ENCODE data around the gene ADGRD1.

Gene ADGRD1

DNA sequence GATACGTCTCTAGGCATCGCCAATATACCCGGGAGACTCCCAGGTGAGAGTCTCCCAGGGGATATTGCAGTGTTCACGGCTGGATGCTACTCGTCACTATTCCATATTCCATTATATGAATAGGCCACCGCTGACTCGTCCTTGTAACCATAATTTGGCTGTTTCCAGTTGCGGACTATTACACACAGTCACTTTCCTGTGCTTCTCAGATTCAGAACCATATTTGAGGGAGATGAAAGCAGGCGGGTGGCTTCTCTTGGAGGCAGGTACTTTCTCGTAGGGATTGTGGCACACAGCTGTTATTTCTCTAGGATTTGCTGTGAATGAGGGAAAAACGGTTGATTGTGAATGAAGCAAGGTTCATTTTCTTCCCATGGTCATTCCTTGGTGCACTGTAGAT is 73.0 kb downstream of the ADGRD1 start:
- no peak for DNase-seq

DNA sequence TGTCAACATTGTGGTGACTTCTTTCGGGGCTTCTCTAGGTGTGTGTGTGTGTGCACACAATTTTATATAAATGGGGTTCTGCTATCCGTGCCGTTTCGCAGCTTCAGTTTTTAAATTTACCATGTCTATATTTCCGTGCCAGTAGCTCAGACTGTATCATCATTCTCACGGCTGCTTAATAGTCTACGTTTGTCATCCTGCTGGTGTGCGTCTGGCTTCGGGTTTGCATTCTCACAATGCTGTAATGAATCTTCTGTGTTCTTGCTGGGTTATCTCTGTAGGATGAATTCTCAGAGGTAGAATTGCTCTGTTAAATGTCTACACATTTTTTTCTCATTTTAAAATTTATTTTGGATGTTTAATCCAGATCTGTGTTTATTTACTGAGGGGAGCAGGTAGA is 73.6 kb downstream of the ADGRD1 start:
- DNase-seq = no peak

DNA sequence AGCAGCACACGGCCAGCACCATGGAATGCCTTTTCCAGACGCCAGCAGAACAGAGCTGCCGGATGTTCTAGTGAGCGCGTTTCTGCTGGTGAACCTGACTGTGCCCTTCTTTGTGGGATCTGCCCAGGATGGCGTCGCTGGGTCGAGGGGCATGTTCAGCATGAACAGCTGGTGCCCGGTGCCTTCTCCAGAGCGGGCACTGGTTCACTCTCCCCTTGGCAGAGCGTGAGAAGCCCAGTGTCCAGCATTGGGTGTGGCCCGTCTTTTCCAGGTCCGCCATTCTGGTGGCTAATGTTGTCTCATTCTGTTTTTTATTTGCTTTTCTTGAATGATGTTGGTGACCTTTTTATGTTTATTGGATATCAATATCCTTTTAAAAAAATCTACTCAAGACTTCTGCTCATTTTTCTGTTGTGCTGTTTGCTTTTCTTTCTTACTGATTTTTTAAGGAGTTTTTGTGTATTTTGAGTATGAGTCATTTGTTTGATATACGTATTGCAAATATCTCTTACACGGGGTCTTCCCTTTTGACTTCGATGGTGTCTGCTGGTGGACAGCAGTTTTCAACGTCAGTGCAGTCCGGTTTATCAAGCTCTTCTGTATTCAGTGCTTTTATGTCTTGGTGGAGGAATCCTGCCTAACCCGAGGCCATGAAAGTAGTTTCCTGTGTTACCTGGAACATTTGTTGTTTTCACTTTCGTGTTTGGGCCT is 74.3 kb downstream of the ADGRD1 start:
- no peak for DNase-seq

DNA sequence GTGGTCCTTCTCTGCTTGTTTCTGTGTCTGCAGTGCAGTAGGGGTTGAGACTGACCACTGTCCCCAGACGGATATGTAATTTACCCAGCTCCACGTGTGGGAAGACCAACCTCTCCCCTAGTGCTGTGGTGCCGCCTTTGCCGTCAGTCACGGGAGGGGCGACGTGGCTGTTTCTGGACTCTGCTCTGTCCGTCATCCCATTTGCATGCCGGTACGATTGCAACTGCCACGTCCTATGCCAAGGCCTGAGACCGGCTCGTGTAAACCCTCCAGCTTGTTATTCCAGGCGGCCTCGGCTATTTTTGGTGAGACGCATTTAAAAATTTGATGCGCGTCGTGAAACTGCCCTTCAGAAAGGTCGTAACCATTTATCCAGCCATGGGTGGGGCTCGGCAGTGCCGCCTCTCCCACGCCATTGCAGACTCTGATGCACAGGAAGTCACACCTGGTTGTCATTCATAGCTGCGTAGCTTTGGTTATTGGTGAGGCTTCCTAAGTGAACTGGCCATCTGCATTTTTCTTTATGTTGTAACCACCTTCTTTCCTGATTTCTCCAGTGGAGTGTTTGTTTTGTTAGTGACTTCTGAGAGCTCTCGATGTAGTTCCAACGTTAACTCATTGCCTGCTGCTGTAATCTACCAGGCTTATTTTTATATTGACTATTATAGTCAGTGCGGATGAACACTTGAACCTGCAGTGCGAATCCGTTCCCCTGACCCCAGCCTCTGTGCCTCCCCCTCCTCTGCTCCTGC is 75.1 kb downstream of the ADGRD1 start:
- DNase-seq = no peak

DNA sequence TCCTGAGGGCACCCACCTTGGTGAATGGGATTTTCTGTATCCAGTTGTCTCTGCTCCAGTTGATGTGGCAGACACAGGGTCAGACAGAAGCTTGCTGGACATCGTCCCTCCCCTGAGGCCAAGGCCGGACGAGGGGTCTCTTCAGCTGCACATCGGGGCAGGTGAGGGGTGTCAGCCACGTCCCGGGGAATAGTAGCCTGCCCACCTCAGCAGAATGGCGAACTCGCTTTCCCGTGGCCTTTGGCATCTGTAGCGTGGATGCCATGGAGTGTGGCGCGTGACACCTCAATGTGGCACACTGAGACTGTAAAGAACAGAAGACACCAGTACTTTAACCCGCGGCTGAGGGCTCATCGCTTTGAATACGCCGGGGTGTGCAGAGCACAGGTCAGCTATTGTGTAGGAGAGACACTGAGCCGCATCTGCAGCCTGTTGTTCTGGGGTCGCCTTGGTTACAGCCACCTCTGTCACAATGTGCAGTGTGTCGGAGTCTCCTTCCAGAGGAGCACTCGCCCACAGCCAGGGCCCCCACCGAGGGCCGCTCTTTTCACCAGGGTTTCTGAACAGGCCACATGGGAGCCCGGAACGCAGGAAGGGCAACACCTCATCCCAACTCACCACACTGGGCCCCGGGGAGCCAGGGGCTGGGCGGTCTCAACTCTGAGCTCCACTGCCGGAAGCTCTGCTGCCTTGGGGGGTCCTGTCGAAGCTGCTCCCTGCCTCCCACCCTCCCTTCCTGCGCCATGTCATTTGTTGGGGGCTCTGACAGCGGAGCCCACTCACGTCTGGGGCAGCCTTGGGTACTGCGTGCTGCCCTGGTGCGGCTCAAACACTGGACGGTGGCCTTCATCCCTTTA is 77.0 kb downstream of the ADGRD1 start:
- no peak for DNase-seq

DNA sequence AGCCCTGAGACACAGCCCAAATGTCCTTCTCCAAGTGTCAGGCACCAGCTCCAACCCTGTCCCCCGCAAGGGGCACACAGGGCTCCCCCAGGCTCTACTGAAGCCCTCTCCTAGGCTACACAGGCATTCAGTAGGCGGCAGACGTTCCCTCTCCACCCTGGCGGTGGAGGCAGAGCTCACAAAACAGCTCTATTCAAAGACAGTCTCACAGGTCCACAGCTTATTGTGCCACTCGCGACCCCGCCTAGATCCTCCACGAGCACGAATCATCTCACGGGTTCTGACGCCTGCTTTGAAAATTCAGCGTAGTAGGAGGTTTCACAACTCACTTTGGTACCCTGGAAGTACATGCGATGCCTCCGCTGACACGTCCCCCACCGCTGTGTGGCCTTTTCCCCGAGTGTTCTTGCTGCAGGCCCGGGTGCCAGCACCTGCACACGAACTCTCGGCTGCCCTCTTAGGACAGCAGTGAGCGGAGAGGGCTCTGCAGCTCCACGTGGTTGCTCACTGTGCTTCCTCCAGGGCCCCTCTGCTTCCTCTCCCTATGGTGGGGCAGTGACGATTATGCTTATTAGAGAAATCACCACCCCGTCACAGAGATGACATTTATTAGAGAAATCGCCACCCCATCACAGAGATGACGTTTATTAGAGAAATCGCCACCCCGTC is 78.5 kb downstream of the ADGRD1 start:
- DNase-seq = no peak

DNA sequence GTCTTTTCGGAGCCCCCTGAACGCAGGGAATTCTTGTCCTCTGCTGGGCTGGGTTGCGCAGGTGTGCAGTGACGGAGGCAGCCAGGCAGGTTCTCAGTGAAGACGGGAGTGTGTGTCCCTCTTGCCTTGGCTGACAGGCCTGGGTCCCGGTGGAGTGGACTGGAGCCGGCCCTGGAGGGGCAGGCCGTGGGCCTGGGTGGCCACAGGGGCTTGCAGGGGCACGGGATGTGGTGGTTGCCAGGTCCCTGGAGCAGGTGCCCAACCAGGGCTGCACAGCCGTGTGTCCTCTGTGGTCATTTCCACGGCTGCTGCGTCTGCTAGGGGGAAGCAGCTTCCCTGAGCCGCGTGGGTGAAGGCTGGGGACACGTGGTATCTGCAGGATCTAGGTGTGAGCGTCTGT is 79.8 kb downstream of the ADGRD1 start:
- DNase-seq = no peak

DNA sequence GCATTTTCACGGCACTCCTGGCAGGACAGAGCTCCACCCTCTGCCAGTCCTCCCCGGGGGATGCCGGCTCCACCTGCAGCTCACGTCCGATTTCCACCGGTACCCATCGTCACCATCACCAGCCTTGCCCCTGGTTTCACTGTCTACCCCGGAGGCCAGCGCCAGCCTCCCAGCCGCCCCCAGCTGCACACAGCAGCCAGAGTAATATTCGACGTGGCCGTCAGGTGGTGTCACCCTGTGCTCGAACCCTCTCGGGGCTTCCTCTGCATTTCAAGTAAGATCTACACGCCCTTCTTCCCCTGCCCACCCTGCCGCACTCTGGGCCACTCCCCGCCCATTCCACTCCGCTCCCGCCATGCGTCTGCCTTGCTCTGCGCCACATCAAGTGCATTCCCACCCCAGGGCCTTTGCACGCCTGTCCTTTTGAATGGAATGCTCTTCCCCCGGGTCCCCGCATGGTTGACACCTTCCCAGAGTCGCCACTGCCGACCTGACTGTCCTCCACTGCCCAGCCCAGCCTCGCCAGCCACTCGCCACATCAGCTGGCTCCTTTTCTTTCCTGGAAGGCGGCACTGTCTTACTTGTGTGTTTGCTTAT is 80.3 kb downstream of the ADGRD1 start:
- no peak for DNase-seq

DNA sequence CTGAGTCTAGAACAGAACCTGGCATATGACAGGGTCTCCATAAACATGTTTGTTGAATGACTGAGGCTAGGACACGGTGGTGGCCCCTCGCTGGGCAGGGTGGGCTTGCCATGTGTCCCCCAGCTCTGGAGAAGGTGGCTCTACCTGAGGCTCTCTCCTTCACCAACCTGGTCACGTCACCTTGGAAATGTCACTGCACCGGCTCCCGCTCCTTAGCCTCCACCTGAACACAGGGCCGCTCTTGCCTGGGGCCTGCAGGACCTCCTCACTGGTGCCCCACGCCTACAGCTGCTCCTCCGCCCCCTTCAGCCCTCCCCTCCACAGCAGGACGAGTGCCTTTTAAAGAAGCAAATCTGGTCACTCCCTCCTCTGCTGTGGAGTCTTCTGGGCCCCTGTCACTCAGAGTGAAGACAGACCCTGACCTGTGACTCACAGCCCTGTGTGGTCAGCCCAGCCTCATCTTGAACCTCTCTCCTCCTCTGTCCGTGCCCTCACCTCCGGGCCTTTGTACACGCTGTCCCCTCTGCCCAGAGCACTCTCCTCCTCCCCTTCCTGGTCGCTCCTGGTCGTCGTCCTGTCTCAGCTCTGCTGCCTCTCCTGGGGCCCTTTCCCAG is 81.0 kb downstream of the ADGRD1 start:
- no peak for DNase-seq

DNA sequence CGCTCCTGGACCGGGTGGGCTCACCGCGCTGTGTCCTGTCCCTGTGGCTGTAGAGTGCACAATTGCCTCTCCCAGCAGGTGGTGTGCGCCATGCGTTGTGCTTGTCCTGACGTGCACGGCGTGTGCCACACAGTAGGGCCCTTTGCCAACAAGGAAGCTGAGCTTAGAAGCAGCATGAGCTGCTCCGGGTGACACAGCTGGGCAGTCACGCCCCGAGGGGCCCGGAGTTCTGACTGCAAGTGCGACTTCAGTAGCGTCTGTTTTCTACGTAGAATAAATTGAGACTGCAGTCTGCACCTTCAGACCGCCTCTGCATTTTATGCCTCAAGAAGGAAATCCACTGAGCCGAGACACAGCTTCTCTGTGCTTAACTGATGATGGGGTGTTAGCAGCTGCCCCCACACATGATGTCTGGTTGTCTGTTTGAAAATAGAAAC is 81.6 kb downstream of the ADGRD1 start:
- DNase-seq = no peak

DNA sequence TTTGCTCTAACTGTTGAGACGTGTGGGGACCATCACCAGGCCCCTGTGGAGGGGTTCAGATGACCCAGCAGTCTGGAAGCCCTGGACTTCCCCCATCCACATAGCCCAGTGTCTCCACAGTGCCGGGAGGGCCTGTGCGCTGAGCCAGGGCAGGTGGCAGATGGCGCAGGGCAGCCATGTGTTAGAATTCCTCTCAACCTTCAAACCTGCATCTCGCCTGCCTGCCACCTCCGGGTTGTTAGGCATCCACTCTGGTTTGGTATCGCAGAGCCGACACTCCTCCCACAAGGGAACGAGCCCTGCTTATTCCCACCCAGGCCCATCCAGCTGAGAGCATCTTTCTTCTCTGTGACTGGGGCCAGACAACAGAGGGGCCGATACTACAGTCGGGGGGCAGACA is 84.5 kb downstream of the ADGRD1 start:
- DNase-seq = no peak

DNA sequence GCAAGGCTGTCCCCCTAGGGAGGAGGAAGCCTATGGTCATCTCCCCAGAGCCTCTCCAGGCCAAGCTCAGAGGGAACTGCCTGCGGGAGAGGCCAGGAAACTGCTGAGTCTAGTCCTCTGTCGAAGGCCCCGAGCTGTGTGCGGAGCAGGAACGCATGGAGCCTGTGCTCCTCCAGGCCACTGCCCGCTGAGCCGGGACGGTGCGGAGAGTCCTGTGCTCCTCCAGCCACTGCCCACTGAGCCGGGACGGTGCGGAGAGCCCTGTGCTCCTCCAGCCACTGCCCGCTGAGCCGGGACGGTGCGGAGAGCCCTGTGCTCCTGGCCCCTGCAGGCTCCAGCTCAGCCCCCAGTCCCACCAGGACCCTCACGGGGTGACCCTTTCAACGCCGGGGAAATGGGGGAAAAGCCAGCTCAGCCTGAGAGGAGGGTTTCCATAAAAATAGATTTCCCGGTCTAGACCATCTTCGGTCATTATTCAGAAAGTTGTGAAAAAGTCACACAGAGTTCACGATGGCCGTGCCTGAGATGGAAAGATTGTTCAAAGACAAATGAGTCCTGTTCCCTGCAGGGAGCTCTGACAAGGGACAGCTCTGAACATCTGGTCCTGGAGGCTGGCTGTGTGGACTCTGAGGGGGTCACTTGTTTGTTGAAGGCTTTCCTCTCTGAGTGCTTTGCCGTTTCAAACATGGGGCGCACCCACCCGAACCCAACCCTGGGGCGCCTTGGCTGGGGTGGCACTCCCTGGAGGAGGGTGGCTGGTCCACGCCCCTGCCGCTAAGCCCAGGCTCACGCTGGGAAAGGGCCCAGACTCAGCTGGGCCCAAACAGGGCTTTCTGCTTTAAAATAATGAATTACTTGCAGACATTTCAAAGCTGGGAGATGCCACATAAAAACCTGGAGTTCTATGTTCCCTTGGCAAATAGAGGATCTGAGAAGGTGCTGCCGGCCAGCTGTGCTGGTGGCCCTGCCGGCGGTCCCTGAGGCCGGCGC is 85.5 kb downstream of the ADGRD1 start:
- no peak for DNase-seq

DNA sequence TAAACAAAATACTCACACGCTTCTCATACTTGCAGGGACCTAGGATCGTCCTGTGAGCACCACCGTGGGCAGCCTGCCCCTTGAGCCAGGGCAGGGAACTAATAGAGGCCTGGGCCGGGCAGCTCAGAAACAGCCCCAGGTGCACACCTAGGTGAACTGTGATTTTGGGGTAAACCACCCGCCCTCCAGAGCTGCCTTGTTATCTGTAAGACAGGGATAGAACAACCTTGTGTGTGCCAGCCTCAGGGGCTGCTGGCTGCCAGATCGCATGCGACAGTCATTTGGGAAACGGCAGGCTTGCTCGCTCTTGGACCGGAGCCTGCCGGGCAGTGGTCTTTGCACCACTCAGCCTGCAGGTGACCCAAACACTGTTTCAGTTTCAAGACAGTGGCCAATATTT is 86.8 kb downstream of the ADGRD1 start:
- DNase-seq = no peak

DNA sequence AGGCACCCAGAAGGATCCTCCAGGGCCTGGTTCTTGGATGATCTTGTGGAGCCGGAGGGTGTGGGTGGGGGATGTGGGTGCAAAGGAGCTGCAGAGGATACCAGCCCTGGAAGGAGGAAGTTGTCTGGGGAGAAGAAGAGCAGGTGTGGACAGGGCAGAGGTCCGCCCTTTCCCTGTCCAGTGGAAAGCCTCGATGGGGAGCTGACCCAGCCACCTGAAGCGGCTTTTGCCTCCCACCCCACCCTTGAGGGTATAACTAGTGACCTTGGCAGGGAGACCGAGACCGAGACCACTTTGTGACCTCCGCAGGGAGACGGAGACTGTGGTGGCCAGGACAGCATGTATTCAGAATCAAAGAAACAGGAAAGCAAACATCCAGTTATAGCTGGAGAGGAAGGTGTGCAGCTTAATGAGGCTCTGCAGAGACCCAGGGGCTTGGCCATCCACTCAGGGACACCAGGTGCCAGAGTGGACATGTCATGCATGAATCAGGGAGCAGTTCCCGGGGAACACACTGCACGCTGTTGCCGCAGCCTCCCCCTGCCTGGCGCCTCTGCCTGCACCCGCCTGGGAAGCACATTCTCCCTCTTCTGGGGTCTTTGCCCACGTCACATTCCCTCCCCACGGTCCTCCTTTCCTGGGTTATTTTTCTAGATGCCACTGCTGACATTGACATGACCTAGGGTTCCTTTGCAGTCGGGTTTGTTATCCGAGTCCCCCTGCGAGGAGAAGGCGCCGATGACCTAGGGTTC is 87.7 kb downstream of the ADGRD1 start:
- no peak for DNase-seq

DNA sequence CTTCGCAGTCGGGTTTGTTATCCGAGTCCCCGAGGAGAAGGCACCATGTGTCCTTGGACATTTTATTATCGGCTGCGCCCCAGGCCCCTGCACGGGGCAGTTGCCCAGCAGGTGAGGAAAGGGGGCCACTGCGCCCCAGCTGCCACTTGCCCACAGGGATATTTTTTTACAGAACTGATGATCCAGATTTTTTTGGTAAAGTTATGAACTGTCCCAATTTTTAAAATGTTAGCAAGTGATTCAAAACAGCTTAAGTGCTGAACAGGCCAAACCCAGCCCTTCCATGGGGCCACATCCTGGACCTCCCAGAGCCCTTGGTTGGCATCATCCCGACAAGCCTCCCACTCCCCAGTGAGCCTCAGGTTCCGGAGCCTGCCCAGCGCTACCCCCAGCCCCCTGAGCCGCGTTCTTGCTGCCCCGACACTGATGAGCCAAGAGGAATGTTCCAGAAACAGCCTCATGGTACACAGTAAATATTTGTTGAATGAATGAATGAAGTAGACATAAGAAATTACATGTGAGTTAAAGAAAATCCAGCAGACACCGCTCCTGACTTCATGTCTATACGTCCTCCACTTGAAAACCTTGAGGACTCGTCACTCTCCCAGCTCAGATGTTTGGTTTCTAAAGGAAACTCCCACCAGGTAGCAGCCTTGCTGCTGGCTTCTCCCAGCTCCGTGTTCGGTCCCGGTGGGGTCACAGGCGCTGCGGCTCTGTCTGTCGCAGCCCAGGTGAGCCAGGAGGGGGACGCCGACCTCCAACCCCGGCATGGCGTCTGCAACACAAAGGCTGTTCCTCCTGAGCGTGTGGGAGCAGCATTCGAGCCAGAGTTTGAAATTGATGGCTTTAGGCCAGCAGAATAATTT is 88.5 kb downstream of the ADGRD1 start:
- DNase-seq = no peak

DNA sequence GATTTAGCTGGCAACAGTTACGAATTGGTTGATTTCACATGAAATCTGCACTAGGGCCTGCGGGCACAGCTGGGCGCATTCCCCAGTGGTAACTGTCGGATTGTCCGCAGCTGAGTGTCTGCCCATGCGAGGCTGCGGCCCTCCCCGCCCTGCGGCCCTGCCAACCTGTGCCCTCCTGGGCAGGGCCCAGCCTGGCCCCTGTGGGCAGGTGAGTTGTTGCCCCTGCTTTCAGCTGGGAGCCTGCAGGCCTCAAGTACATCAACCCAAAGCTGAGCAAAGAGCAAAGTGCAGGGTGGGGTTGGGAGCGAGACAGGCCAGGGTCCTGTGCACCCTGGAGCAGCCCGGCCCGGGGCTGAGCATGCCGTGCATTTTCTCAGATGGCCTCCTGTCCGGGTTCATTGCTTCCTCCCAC is 89.1 kb downstream of the ADGRD1 start:
- no peak for DNase-seq

DNA sequence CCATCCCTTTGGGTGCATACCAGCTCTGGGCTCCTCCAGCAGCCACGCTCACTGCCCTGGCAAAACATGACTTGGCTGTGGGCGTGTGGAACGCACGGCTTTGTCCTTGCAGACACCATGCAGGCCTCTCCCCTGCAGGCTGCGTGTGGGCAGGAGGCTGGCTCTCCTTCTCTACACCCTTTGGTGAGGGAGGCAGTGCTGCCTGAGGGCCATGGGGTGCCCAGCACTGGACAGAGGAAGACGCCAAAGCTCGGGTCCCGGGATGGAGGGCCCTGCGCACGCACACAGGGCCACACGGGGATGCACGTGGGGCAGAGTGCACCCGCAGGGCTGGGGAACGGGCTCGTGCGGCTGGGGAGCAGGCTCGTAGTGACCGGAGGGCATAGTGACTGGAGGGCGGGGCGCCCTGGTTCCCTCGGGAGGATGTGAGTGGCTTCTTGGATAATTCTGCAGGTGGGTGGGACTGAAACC is 89.7 kb downstream of the ADGRD1 start:
- DNase-seq = no peak

DNA sequence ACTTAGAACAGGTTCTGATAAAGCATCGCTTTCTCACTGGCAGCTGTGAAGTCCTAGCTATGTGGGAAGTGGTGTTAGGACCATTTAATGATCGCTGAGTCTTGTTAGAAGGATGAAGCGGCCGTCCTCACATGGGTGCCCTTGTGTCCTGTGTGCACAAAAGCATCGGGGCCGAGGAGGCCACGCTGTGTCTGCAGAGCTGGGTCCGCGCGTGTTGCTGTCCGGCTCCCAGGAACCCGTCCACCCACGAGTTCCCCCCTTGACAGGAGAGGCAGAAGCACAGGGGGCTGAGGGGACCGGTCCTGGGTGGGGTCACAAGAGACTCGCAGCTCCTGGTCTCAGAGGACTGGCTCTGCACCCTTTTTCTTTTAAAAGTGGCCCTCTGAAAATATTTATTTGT is 90.4 kb downstream of the ADGRD1 start:
- DNase-seq = no peak

Measured in C1 segment of cervical spinal cord (tissue), 14 donors.